NCI-H2029 (cell line): ENCODE results near the gene SIGLEC12.

Experiments
- DNase-seq: peaks from one replicate; lab custom pipeline; 2025; lab: John Stamatoyannopoulos, UW

The SIGLEC12 gene

GRCh38 chr19:51501594-51502263 is at the start of gene SIGLEC12:
TSS of gene SIGLEC12 (minus strand) at chr19:51501800. CDS start at chr19:51501733, 67 bp downstream.
- DNase-seq: no peak

- no peak for DNase-seq
Measured at GRCh38 chr19:51550848-51551672, 49.5 kb upstream of the SIGLEC12 start.

- DNase-seq: no peak
Measured at GRCh38 chr19:51549533-51550324, 48.1 kb upstream of the SIGLEC12 start.

- DNase-seq: no peak
Measured at GRCh38 chr19:51548891-51549305, 47.3 kb upstream of the SIGLEC12 start.

- no peak for DNase-seq
Measured at GRCh38 chr19:51548213-51548651, 46.6 kb upstream of the SIGLEC12 start.

GRCh38 chr19:51547397-51548212 is 46.0 kb upstream of the SIGLEC12 start:
- no peak for DNase-seq

GRCh38 chr19:51546650-51547396 is 45.2 kb upstream of the SIGLEC12 start:
- no peak for DNase-seq

GRCh38 chr19:51546107-51546649 is 44.6 kb upstream of the SIGLEC12 start:
- DNase-seq: no peak

- DNase-seq: no peak
Measured at GRCh38 chr19:51544038-51544437, 42.4 kb upstream of the SIGLEC12 start.

- DNase-seq: no peak
Measured at GRCh38 chr19:51542699-51543098, 41.1 kb upstream of the SIGLEC12 start.

- DNase-seq: no peak
Measured at GRCh38 chr19:51541458-51542357, 40.1 kb upstream of the SIGLEC12 start.

- DNase-seq: no peak
Measured at GRCh38 chr19:51539821-51540366, 38.3 kb upstream of the SIGLEC12 start.

- no peak for DNase-seq
Measured at GRCh38 chr19:51535535-51535934, 33.9 kb upstream of the SIGLEC12 start.

- no peak for DNase-seq
Measured at GRCh38 chr19:51531349-51532315, 30.0 kb upstream of the SIGLEC12 start, which contains the start of gene SIGLEC6. TSS of gene SIGLEC6 (minus strand) at chr19:51531670. CDS start at chr19:51531648, 22 bp downstream.

- DNase-seq: no peak
Measured at GRCh38 chr19:51530616-51531015, 29.0 kb upstream of the SIGLEC12 start.

GRCh38 chr19:51529301-51529700 is 27.7 kb upstream of the SIGLEC12 start:
- no peak for DNase-seq

- no peak for DNase-seq
Measured at GRCh38 chr19:51525651-51526050, 24.1 kb upstream of the SIGLEC12 start.
